D721Med (cell line): ENCODE measurements around the gene TOGARAM2.

ENCODE experiments used
- DNase-seq: peaks from one replicate; pipeline ENCODE4 v3.0.0; 2011; ENCODE audit warnings: low spot score; ENCODE audit not compliant: insufficient read length
- FAIRE-seq: peaks from 2 replicates; lab custom pipeline; 2011; peaks lifted over from hg19 to GRCh38; lab: Jason Lieb, UNC
- TF ChIP-seq, protein P1 (sequence below): IDR thresholded peaks from 2 replicates; pipeline ENCODE4 v1.5.1; 2012; ENCODE audit warnings: mild to moderate bottlenecking, control low read depth; ENCODE audit not compliant: insufficient read depth; ENCODE audit errors: missing control alignments

Gene TOGARAM2

DNA sequence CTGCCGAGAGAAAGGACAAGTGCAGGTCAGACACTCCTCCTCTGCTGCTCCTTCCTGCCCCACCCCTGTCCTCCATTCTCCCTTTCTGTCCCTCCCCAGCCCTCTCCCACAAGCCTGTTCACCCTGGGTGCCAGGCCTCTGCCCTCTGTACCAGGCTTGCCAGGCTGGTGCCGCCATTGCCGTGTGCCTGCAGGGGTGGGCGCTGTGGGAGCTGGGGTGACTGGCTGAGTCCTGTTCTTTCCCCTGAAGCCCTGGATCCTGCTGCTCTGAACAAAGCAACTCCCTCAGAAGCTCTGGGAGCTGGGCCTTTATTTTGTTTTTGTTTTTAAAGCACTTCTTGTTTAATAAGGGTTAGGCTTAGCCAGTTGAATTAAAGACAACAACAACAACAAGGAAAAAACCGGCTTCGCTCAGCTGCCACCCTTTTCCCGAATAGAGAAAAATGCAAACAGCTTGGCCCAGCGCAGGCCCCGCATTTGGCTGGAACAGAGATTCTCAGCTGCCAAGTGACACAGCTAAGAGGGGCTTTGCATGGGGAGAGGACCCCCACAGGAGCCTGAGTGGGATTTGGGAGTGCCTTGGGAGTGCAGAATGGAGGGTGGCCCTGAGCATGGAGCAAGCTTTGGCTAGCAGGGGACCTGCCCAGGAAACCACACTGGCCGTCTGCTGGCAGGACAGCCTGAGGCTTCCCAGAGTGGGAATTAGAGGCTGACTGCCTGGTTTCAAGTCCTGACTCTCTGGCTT, 84.1 kb downstream of the TOGARAM2 start:
- TF ChIP-seq, protein P1, sequence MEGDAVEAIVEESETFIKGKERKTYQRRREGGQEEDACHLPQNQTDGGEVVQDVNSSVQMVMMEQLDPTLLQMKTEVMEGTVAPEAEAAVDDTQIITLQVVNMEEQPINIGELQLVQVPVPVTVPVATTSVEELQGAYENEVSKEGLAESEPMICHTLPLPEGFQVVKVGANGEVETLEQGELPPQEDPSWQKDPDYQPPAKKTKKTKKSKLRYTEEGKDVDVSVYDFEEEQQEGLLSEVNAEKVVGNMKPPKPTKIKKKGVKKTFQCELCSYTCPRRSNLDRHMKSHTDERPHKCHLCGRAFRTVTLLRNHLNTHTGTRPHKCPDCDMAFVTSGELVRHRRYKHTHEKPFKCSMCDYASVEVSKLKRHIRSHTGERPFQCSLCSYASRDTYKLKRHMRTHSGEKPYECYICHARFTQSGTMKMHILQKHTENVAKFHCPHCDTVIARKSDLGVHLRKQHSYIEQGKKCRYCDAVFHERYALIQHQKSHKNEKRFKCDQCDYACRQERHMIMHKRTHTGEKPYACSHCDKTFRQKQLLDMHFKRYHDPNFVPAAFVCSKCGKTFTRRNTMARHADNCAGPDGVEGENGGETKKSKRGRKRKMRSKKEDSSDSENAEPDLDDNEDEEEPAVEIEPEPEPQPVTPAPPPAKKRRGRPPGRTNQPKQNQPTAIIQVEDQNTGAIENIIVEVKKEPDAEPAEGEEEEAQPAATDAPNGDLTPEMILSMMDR, result no peak
- no peak for FAIRE-seq

GRCh38 chr2:29066271-29066860, 85.3 kb downstream of the TOGARAM2 start:
- FAIRE-seq (no peak), DNase-seq (no peak)
- TF ChIP-seq, protein P1, result no peak

More for the DNA sequence above, 84.1 kb downstream of the TOGARAM2 start:
- no peak for DNase-seq

DNA sequence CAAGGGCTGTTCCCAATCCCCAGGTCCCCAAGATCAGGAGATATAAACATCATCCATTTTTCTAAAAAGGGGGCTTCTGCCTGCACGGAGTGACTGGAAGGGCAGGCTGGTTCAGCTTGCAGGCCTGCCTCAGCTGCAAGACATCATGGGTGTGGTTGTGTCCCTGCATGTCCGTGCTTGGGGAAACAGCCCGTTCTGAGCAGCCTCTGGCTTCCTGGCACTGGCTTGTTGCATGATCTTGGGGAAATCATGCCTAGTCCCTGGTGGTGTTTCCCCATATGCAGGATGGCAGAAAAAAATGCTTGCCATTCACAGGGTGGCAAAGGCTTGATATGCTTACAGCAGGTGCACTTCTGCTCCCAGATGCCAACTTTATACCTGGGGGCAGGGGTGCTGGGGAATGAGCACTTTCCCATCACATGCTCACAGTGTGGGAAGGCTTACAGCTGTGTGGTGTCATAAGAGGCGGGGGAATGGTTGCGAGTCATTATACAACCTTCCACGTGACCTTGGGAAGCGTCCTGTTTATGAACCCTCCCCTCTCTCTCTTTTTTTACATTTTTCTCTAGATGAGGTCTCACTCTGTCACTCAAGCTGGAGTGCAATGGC, 86.0 kb downstream of the TOGARAM2 start:
- TF ChIP-seq, protein P1, result no peak
- DNase-seq (no peak), FAIRE-seq (no peak)

- DNase-seq, result no peak
- FAIRE-seq, result no peak
- TF ChIP-seq, protein P1, result no peak
These were observed 87.4 kb downstream of the TOGARAM2 start for GRCh38 chr2:29068513-29068912.

GRCh38 chr2:29070526-29070925, 89.4 kb downstream of the TOGARAM2 start:
- TF ChIP-seq, protein P1, result no peak
- FAIRE-seq (no peak), DNase-seq (no peak)

DNA sequence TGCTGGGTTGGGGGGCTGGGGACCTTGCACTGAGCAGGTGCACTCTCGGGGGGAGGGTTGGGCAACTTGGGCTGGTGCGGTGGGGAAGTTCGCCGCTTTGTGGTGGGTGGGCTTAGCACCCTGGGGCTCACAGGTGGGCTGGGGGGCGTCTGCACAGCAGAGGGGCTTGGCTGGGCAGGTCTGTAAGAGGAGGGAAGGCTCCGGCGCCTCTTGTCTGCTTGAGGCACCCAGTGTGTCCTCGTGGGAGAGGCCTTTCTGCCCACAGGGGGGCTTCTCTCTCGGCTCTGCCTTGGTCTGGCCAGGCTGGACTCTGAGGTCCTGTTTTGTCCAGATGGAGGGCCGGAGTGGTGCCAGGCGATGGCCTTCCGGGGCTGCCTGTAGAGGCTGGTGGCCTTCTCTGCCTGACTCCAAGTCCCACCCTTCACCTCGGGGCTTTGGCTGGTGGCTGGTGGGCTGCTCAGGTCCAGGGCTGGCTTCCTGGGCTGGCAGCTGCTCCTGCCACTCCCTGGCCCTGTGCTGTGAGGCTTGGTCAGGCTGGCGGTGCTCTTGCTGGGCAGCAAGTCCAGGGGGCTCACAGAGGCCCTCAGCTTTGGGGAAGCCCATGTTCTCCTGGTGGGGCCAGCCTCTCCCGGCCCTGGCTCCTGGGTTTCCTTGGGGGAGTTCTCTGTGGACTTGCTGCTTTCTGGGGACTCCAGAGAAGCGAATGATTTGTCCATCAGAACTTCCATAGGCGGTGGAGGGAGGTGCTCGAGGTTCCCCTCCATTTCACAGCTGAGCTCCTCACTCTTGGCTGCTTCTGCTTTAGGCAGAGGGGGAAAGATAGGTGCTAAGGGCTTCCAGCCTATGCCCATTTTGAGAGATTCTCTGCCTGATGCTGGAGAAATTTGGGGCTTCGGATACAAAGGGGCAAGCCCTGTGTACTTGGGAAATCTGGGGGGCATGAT, 90.2 kb downstream of the TOGARAM2 start:
- FAIRE-seq, result no peak
- TF ChIP-seq, protein P1, result no peak
- no peak for DNase-seq
